ENCODE data around the gene PPP1R9A. TPM values are rescaled to one million over a fixed set of nuclear protein-coding genes. Genes with fewer than 3 reads are reported as not detected.

Gene PPP1R9A
- polyA plus RNA-seq, 3 donors = not detected

- no peaks in the 10 kb centered on the region for H3K4me1 Mint-ChIP-seq
- Histone ChIP-seq H3K9ac (ENCODE audit: insufficient read depth, low read length, poor library complexity, severe bottlenecking) (no peak overlapping the region), H3K27ac (ENCODE audit: low read depth in 1 of 2, low read length in 2 of 2) (no peak overlapping the region), H2AFZ (ENCODE audit: insufficient read depth, low read depth, low read length, poor library complexity, severe bottlenecking) (no peak overlapping the region), H3K4me3 (replicated peaks in 1 of 3; ENCODE audit: low read depth in 2 of 3, low read length in 3 of 3) (no peak overlapping the region), H3K4me1 (ENCODE audit: control insufficient read depth in 1 of 2, insufficient read depth in 2 of 2, low read length in 2 of 2) (no peaks in the 10 kb centered on the region), H3K79me2 (ENCODE audit: insufficient read depth, low read length) (no peaks in the 10 kb centered on the region), H3K36me3 (replicated peaks in 1 of 2; ENCODE audit: control insufficient read depth in 1 of 2, insufficient read depth in 2 of 2, low read length in 2 of 2) (no peaks in the 10 kb centered on the region), H3K9me3 (replicated peaks in 1 of 2; ENCODE audit: control insufficient read depth in 1 of 2, insufficient read depth in 1 of 2, low read length in 2 of 2) (peaks cover 0 to 14% of the 10 kb centered on the region in 2 donors), H3K27me3 (ENCODE audit: control insufficient read depth in 2 of 2, insufficient read depth in 2 of 2, low read length in 2 of 2) (no peaks in the 10 kb centered on the region), H4K20me1 (ENCODE audit: insufficient read depth, low read length) (no peaks in the 10 kb centered on the region), H3K4me2 (replicated peaks; ENCODE audit: extremely low read depth, low read length, poor library complexity, severe bottlenecking) (no peak overlapping the region)
- peaks cover 1 to 22% (median 13%) of the 10 kb centered on the region in 7 donors for H3K9me3 Mint-ChIP-seq
- H3K4me3 Mint-ChIP-seq = no peak overlapping the region
- no peak overlapping the region for H3K27ac Mint-ChIP-seq
- intact Hi-C loops (cut with micrococcal nuclease) = no loop called here
- TF ChIP-seq CTCF (IDR thresholded peaks at IDR 0.05) = no peak
- no peaks in the 10 kb centered on the region for H3K36me3 Mint-ChIP-seq
- no peak for DNase-seq
- no peaks in the 10 kb centered on the region for H3K27me3 Mint-ChIP-seq (ENCODE audit: low read depth in 3 of 3)
- WGBS (ENCODE audit: insufficient coverage) = 95% methylated on average over 9 of the region's 11 CpGs
Measured at GRCh38 chr7:95132500-95132899, 225.1 kb downstream of the PPP1R9A start.

- Histone ChIP-seq H2AFZ (ENCODE audit: insufficient read depth, low read depth, low read length, poor library complexity, severe bottlenecking) (no peak overlapping the region), H3K4me1 (ENCODE audit: control insufficient read depth in 1 of 2, insufficient read depth in 2 of 2, low read length in 2 of 2) (no peaks in the 10 kb centered on the region), H3K27ac (ENCODE audit: low read depth in 1 of 2, low read length in 2 of 2) (no peak overlapping the region), H3K36me3 (replicated peaks in 1 of 2; ENCODE audit: control insufficient read depth in 1 of 2, insufficient read depth in 2 of 2, low read length in 2 of 2) (no peaks in the 10 kb centered on the region), H3K9me3 (replicated peaks in 1 of 2; ENCODE audit: control insufficient read depth in 1 of 2, insufficient read depth in 1 of 2, low read length in 2 of 2) (no peaks in the 10 kb centered on the region), H3K4me2 (replicated peaks; ENCODE audit: extremely low read depth, low read length, poor library complexity, severe bottlenecking) (no peak overlapping the region), H3K79me2 (ENCODE audit: insufficient read depth, low read length) (no peaks in the 10 kb centered on the region), H4K20me1 (ENCODE audit: insufficient read depth, low read length) (no peaks in the 10 kb centered on the region), H3K27me3 (ENCODE audit: control insufficient read depth in 2 of 2, insufficient read depth in 2 of 2, low read length in 2 of 2) (no peaks in the 10 kb centered on the region), H3K9ac (ENCODE audit: insufficient read depth, low read length, poor library complexity, severe bottlenecking) (no peak overlapping the region), H3K4me3 (replicated peaks in 1 of 3; ENCODE audit: low read depth in 2 of 3, low read length in 3 of 3) (no peak overlapping the region)
- Mint-ChIP-seq H3K9me3 (peaks cover 0 to 10% (median 2%) of the 10 kb centered on the region in 7 donors), H3K27me3 (ENCODE audit: low read depth in 3 of 3) (peaks cover 0 to 1% (median 0%) of the 10 kb centered on the region in 3 donors), H3K27ac (no peak overlapping the region), H3K36me3 (no peaks in the 10 kb centered on the region), H3K4me1 (no peaks in the 10 kb centered on the region), H3K4me3 (no peak overlapping the region)
- intact Hi-C loops (cut with micrococcal nuclease) = no loop called here
- 80% methylated on average over 1 of the region's 1 CpG for WGBS (ENCODE audit: insufficient coverage)
- no peak for TF ChIP-seq CTCF (IDR thresholded peaks at IDR 0.05)
- DNase-seq = no peak
Measured at GRCh38 chr7:95139922-95140321, 232.5 kb downstream of the PPP1R9A start.
